Esophagus muscularis mucosa (tissue), 3 donors: ENCODE data around the gene UTF1.

Experiments
- POLR2A ChIP-seq: fragments of 450-650 bp; IDR thresholded peaks from one replicate; pipeline ENCODE4 v1.6.1; 2017; ENCODE audit warnings: antibody characterized with exemption, moderate library complexity, mild to moderate bottlenecking, low read depth
- TF ChIP-seq, protein P1 (sequence below), 3 experiments: fragments of 200-600 bp in 2 of 3; fragments of 450-650 bp in 1 of 3; sonication (generic) in 2 of 3; IDR thresholded peaks; one replicate each; pipeline ENCODE4 v1.5.1; 2017 to 2019; ENCODE audit warnings: antibody characterized with exemption in 3 of 3, mild to moderate bottlenecking in 2 of 3, moderate library complexity in 1 of 3

DNA sequence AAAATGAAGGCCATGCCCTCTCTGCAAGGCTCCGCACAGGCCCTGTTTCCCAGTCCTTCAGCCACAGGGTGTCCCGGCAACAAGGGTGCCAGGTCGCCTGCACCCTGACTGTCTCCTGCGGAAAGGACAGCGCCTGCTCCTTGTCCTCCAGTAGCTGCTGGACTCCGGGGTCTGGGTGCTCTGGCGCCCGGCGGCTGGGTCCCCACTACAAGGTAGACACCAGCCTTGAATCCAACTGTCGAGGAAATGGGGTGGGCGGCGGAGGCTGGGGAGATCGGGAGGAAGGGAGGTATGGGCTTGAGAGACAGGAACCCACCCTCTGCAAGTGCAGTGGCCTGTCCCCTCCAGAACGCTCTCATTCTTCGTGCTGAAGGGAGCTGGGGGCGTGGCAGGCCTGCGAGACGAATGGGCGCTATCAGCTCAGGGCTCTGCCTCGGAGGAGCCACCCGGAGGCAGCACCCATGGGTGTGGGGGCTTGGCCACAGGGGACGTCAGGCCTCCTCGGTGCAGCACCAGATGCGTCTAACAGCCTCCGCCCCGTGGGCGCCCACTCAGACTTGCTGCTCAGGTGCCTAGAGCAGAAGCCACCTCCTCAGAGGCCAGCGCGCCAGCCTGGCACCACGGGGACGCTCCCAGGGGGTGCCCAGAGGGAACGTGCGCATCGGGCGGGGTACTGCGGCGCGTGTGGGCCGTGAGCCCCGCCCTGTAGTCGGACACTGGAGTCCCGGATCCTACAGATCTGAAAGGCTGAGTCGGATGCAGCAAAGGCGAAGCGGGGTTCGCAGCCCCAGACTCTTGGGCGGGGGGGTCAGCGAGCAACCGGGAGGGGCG lies 31.1 kb downstream of the UTF1 start:
- TF ChIP-seq, protein P1, sequence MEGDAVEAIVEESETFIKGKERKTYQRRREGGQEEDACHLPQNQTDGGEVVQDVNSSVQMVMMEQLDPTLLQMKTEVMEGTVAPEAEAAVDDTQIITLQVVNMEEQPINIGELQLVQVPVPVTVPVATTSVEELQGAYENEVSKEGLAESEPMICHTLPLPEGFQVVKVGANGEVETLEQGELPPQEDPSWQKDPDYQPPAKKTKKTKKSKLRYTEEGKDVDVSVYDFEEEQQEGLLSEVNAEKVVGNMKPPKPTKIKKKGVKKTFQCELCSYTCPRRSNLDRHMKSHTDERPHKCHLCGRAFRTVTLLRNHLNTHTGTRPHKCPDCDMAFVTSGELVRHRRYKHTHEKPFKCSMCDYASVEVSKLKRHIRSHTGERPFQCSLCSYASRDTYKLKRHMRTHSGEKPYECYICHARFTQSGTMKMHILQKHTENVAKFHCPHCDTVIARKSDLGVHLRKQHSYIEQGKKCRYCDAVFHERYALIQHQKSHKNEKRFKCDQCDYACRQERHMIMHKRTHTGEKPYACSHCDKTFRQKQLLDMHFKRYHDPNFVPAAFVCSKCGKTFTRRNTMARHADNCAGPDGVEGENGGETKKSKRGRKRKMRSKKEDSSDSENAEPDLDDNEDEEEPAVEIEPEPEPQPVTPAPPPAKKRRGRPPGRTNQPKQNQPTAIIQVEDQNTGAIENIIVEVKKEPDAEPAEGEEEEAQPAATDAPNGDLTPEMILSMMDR (IDR thresholded peaks at IDR 0.05) = no peak
- TF ChIP-seq POLR2A = no peak
